VCaP (cell line): Measurements from ENCODE around the gene SMAP2.

Source experiments
- H3K27ac ChIP-seq: fragments of 450-650 bp; 2 replicates; pipeline ENCODE4 v1.5.1; 2017
- TF ChIP-seq, protein P1 (sequence below): fragments of 450-650 bp; conservative IDR thresholded peaks from 2 replicates; pipeline ENCODE4 v1.5.1; 2017; ENCODE audit warnings: mild to moderate bottlenecking, moderate library complexity

SMAP2 gene

DNA sequence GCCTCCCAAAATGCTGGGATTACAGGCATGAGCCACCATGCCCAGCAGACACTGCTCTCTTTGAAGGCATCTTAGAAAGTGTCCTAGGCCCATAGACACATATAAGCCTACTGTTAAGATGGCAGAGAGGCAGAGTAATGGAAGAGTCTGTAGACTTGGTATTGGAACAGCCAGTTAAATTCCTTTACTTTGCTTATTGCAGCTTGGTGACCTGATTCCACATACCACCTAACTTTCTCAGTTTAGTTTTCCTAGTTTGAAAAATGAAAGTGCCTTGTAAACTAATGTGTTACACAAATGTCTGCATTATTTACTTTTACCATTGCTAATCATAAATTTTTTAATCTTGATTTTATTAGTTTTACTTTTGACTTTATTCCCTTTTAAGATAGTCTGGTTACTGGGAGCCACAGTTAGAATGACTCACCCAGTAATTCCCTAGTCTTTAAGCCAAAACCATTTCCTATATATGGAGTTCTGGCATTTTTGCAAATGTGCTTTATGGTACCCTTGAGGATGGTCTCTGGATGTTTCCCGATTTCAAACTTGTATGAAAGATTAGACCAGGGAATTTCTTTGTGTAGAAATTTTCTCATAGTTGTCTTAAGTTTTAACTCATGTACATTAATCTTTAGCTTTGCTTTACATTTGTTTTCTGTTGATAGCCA lies 6.4 kb downstream of the SMAP2 start:
- TF ChIP-seq, protein P1, sequence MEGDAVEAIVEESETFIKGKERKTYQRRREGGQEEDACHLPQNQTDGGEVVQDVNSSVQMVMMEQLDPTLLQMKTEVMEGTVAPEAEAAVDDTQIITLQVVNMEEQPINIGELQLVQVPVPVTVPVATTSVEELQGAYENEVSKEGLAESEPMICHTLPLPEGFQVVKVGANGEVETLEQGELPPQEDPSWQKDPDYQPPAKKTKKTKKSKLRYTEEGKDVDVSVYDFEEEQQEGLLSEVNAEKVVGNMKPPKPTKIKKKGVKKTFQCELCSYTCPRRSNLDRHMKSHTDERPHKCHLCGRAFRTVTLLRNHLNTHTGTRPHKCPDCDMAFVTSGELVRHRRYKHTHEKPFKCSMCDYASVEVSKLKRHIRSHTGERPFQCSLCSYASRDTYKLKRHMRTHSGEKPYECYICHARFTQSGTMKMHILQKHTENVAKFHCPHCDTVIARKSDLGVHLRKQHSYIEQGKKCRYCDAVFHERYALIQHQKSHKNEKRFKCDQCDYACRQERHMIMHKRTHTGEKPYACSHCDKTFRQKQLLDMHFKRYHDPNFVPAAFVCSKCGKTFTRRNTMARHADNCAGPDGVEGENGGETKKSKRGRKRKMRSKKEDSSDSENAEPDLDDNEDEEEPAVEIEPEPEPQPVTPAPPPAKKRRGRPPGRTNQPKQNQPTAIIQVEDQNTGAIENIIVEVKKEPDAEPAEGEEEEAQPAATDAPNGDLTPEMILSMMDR: no peak
- H3K27ac ChIP-seq: peak overlapping the region; percentile 90

DNA sequence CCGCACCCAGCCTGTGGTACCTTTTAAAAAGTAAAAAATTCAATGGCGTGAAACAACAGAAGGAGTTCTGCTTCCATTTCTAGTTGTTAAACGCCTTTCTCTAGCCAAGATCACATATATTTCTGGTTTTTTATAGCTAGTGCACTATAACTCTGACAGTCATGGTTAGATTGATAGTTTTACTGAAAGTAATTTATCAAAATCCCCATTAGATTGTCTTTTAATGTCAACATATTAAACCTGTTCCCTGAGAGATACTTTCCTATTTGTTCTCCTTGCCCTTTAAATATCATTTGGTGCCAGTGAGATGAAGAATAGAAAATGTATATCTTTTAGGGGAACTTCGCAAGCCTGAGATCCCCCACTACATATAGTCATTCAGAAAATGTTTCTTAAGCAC lies 7.3 kb downstream of the SMAP2 start:
- peak overlapping the region; percentile 90 for H3K27ac ChIP-seq
- TF ChIP-seq, protein P1: no peak

DNA sequence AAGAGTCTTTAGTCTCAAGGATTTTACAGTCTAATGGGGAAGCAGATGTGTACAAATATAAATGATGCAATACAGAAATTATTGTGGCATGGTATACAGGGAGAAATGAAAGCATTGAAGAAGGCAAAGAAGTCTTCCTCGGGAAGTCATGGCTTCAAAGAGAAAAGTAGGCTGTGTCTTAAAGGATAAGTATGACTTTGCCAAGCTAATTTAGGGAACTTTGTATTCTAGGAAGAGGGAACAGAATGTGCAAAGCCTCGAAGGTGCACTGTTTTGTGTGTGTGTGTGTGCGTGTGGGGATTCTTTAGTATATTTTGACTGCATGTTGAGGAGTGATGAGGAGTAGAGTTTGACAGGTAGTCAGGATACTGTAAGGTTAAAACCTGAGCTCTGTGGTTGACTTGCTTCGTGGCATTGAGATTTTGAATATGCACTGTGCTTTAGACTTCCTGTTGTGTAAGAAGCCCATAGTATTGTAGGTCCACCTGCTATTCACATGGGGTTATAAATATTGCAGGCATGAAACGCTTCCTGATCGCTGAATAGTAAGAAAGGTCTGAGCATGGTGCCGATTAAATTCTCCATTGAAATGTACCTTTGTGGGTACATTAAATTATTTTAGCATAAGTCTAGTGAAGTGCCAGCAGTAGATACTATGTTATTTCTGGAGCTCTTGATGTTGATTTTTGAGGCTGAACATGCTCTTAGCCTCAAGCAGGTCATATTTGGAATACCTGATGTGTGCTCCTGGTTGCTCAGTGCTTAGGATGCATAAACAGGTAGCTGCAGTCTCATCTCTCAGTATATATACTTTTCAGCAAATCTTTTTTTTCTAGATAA lies 8.0 kb downstream of the SMAP2 start:
- peak overlapping the region; percentile 90 for H3K27ac ChIP-seq
- TF ChIP-seq, protein P1: no peak

DNA sequence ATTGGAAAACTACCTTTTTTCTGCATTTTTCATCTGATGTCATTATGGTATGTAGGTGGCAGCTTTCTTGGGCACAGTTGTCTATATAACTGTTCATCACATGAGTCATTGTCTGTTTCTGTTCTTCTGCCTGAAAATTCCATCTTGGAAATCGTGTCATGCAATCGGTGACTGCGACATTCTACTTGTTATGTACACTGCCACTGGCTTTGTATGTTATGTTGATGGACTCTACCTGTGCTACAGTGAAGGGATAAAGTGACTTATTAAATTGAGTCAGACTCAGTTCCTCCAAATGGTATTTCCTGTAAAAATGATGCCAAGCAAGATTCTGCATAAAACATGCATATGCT lies 8.6 kb downstream of the SMAP2 start:
- TF ChIP-seq, protein P1: no peak
- peak overlapping the region; percentile 90 for H3K27ac ChIP-seq

DNA sequence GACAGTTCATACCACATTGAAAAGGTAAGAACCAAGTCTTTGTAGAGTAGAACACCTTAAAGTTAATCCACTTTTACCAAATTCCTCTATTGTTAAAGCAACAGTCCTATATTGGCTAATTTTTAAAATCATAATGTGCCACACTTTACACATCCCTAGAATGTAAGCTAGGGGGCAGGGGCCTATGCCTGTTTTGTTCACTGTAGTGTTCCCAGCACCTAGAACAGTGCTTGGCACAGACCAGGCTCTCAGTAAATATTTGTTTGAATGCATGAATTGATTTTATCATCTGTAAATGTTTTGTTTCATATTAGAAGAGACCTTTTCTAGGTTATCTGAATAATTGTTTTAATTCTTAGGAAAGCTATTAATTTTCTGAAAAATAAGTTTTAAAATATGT lies 9.1 kb downstream of the SMAP2 start:
- TF ChIP-seq, protein P1: no peak; the same call in 1 of the 2 replicates
- peak overlapping the region; percentile 90 for H3K27ac ChIP-seq

DNA sequence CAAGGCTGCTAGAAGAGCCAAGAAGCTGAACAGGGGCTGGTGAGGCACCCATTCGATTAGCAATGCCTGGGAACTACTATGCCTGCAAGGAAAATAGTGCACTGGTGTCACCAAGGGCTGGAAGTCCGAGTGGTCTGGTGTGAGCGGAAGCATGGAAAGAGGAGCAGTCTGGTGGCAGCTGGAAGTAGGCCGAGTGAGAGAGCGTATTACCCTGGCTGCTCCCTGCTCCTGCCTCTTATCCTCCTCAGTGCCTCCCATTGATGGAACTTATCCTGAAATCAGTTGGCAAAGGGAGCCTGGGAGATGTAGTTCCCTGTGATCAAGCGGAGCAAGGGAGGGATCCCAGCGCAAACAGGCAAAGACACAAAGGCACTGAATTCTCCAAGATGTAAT lies 9.6 kb downstream of the SMAP2 start:
- H3K27ac ChIP-seq: peak overlapping the region; percentile 90
- TF ChIP-seq, protein P1: no peak

- TF ChIP-seq, protein P1: no peak
- H3K27ac ChIP-seq: peak overlapping the region; percentile 90
Observed at GRCh38 chr1:40383488-40384412, 10.2 kb downstream of the SMAP2 start.
